Cerebellar cortex (tissue), 1 donor: ENCODE measurements around the gene USP17L17.
A peak's percentile ranks its signal among the peaks of the same experiment; 100 is the strongest.
"Not testable (repeated sequence)": the region's sequence is repeated elsewhere in the genome, so short reads cannot be mapped to it uniquely, and the experiment has no call there.

Experiments used
- DNase-seq: peaks from one replicate; pipeline ENCODE4 v3.0.0-alpha.2; 2015; ENCODE audit warnings: low spot score

The USP17L17 gene, protein sequence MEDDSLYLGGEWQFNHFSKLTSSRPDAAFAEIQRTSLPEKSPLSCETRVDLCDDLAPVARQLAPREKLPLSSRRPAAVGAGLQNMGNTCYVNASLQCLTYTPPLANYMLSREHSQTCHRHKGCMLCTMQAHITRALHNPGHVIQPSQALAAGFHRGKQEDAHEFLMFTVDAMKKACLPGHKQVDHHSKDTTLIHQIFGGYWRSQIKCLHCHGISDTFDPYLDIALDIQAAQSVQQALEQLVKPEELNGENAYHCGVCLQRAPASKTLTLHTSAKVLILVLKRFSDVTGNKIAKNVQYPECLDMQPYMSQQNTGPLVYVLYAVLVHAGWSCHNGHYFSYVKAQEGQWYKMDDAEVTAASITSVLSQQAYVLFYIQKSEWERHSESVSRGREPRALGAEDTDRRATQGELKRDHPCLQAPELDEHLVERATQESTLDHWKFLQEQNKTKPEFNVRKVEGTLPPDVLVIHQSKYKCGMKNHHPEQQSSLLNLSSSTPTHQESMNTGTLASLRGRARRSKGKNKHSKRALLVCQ

DNA sequence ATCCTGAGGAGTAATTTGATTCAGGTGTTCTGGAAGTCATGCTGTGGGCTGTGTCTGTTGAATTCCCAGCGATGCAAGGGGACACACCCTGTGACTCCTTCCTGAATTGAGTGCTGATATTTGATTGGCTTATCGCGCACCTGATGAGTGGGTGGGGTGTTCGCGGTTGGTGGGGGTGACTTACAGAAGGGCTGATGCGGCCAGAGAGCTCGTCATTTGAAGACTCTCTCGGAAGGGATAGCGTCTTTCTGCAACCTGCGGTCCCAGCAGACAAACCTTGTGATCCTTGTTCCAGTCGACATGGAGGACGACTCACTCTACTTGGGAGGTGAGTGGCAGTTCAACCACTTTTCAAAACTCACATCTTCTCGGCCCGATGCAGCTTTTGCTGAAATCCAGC, at the start of gene USP17L17:
Gene USP17L17 (plus strand): TSS at position 301 of the 400 bp plus-strand sequence. CDS start 0 bp downstream, at position 301.
- not testable (repeated sequence) for DNase-seq

GRCh38 chr4:9210357-9210756, 33.3 kb upstream of the USP17L17 start, which contains the start of gene USP17L10:
TSS of gene USP17L10 (plus strand) at chr4:9210657. CDS start at chr4:9210657, 0 bp downstream.
- DNase-seq, result not testable (repeated sequence)

- not testable (repeated sequence) for DNase-seq
Measured at GRCh38 chr4:9214701-9215100, 29.0 kb upstream of the USP17L17 start.

DNA sequence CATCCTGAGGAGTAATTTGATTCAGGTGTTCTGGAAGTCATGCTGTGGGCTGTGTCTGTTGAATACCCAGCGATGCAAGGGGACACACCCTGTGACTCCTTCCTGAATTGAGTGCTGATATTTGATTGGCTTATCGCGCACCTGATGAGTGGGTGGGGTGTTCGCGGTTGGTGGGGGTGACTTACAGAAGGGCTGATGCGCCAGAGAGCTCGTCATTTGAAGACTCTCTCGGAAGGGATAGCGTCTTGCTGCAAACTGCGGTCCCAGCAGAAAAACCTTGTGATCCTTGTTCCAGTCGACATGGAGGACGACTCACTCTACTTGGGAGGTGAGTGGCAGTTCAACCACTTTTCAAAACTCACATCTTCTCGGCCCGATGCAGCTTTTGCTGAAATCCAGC, 28.6 kb upstream of the USP17L17 start, which contains the start of gene USP17L11:
Gene USP17L11 (plus strand): TSS at position 301 of the 400 bp plus-strand sequence. CDS start 0 bp downstream, at position 301.
- not testable (repeated sequence) for DNase-seq

DNA sequence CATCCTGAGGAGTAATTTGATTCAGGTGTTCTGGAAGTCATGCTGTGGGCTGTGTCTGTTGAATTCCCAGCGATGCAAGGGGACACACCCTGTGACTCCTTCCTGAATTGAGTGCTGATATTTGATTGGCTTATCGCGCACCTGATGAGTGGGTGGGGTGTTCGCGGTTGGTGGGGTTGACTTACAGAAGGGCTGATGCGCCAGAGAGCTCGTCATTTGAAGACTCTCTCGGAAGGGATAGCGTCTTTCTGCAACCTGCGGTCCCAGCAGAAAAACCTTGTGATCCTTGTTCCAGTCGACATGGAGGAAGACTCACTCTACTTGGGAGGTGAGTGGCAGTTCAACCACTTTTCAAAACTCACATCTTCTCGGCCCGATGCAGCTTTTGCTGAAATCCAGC, 23.8 kb upstream of the USP17L17 start, which contains the start of gene USP17L12:
Gene USP17L12 (plus strand): TSS at position 301 of the 400 bp plus-strand sequence. CDS start 0 bp downstream, at position 301.
- DNase-seq, result not testable (repeated sequence)

GRCh38 chr4:9224596-9224995, 19.1 kb upstream of the USP17L17 start, which contains the start of gene USP17L13:
TSS of gene USP17L13 (plus strand) at chr4:9224896. CDS start at chr4:9224896, 0 bp downstream.
- not testable (repeated sequence) for DNase-seq

DNA sequence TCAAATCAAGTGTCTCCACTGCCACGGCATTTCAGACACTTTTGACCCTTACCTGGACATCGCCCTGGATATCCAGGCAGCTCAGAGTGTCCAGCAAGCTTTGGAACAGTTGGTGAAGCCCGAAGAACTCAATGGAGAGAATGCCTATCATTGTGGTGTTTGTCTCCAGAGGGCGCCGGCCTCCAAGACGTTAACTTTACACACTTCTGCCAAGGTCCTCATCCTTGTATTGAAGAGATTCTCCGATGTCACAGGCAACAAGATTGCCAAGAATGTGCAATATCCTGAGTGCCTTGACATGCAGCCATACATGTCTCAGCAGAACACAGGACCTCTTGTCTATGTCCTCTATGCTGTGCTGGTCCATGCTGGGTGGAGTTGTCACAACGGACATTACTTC, 13.4 kb upstream of the USP17L17 start:
- not testable (repeated sequence) for DNase-seq

DNA sequence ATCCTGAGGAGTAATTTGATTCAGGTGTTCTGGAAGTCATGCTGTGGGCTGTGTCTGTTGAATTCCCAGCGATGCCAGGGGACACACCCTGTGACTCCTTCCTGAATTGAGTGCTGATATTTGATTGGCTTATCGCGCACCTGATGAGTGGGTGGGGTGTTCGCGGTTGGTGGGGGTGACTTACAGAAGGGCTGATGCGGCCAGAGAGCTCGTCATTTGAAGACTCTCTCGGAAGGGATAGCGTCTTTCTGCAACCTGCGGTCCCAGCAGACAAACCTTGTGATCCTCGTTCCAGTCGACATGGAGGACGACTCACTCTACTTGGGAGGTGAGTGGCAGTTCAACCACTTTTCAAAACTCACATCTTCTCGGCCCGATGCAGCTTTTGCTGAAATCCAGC, 9.6 kb upstream of the USP17L17 start, which contains the start of gene USP17L15:
Gene USP17L15 (plus strand): TSS at position 301 of the 400 bp plus-strand sequence. CDS start 0 bp downstream, at position 301.
- DNase-seq, result not testable (repeated sequence)

DNA sequence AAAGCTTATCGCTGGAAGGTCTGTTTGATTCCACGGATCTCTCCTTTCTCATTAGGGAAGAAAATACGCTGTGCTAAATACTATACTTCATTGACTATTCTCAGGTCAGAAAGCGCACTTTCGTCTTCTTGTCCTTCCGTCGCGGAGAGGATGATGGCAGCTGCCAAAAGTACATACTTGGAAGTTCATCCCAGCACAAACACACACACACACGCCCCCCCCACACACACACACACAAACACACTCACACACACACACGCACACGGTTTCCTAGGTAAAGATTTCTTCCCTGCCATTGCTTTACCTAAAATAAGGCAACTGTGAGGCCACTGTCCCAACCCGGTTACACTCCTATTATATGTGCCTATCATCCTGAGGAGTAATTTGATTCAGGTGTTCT, 5.2 kb upstream of the USP17L17 start:
- not testable (repeated sequence) for DNase-seq

GRCh38 chr4:9247953-9248680, 4.4 kb downstream of the USP17L17 start, which contains the start of gene USP17L18:
TSS of gene USP17L18 (plus strand) at chr4:9248630. CDS start at chr4:9248630, 0 bp downstream.
- peak; percentile 0 for DNase-seq

- DNase-seq, result not testable (repeated sequence)
Measured at GRCh38 chr4:9253078-9253477, 9.4 kb downstream of the USP17L17 start, which contains the start of gene USP17L19. TSS of gene USP17L19 (plus strand) at chr4:9253378. CDS start at chr4:9253378, 0 bp downstream.

GRCh38 chr4:9257824-9258223, 14.1 kb downstream of the USP17L17 start, which contains the start of gene USP17L20:
TSS of gene USP17L20 (plus strand) at chr4:9258124. CDS start at chr4:9258124, 0 bp downstream.
- DNase-seq, result not testable (repeated sequence)

DNA sequence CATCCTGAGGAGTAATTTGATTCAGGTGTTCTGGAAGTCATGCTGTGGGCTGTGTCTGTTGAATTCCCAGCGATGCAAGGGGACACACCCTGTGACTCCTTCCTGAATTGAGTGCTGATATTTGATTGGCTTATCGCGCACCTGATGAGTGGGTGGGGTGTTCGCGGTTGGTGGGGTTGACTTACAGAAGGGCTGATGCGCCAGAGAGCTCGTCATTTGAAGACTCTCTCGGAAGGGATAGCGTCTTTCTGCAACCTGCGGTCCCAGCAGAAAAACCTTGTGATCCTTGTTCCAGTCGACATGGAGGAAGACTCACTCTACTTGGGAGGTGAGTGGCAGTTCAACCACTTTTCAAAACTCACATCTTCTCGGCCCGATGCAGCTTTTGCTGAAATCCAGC, 18.9 kb downstream of the USP17L17 start, which contains the start of gene USP17L21:
Gene USP17L21 (plus strand): TSS at position 301 of the 400 bp plus-strand sequence. CDS start 0 bp downstream, at position 301.
- not testable (repeated sequence) for DNase-seq

- DNase-seq, result not testable (repeated sequence)
Measured at GRCh38 chr4:9267319-9267718, 23.6 kb downstream of the USP17L17 start, which contains the start of gene USP17L22. TSS of gene USP17L22 (plus strand) at chr4:9267619. CDS start at chr4:9267619, 0 bp downstream.

DNA sequence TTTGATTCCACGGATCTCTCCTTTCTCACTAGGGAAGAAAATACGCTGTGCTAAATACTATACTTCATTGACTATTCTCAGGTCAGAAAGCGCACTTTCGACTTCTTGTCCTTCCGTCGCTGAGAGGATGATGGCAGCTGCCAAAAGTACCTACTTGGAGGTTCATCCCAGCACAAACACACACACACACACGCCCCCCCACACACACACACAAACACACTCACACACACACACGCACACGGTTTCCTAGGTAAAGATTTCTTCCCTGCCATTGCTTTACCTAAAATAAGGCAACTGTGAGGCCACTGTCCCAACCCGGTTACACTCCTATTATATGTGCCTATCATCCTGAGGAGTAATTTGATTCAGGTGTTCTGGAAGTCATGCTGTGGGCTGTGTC, 28.0 kb downstream of the USP17L17 start:
- not testable (repeated sequence) for DNase-seq
